MCF 10A (cell line): ENCODE measurements around the gene KREMEN1. TPM values are rescaled to one million over a fixed set of nuclear protein-coding genes. Genes with fewer than 3 reads are reported as not detected.

Experiments used
- BruUV-seq: library from RNA; stranded (reverse); fragments of 400-500 nt; replicated peaks from 2 replicates; lab custom pipeline; 2021; lab: Mats Ljungman, UMichigan
- CTCF ChIA-PET: fragments of 300-600 bp; sonication (Branson Sonifier 250); formaldehyde crosslinking; extraction: SDS; loops from one replicate; lab custom pipeline; 2021; ENCODE audit warnings: antibody characterized with exemption, inconsistent platforms; lab: Yijun Ruan, JAX
- POLR2A ChIA-PET: fragments of 300-600, 350-650 bp; sonication (Branson Sonifier 250); formaldehyde crosslinking; extraction: SDS; loops from one replicate; lab custom pipeline; 2020; ENCODE audit warnings: antibody characterized with exemption, inconsistent platforms; lab: Yijun Ruan, JAX
- DNase-seq: peaks from one replicate; pipeline ENCODE4 v3.0.0-alpha.2; 2018; ENCODE audit not compliant: unreplicated experiment
- H3K27ac Mint-ChIP-seq: one replicate; pipeline ENCODE4 v1.8.0; 2022; ENCODE audit warnings: mild to moderate bottlenecking, low read depth, mixed read lengths; ENCODE audit not compliant: unreplicated experiment
- H3K27me3 Mint-ChIP-seq: one replicate; pipeline ENCODE4 v1.8.0; 2022; ENCODE audit warnings: mixed read lengths; ENCODE audit not compliant: insufficient read depth, unreplicated experiment
- H3K36me3 Mint-ChIP-seq: one replicate; pipeline ENCODE4 v1.8.0; 2022; ENCODE audit warnings: mild to moderate bottlenecking, moderate library complexity, mixed read lengths; ENCODE audit not compliant: insufficient read depth, unreplicated experiment
- H3K4me1 Mint-ChIP-seq: one replicate; pipeline ENCODE4 v1.8.0; 2022; ENCODE audit warnings: mixed read lengths; ENCODE audit not compliant: insufficient read depth, unreplicated experiment
- H3K4me3 Mint-ChIP-seq: one replicate; pipeline ENCODE4 v1.8.0; 2022; ENCODE audit warnings: mild to moderate bottlenecking, moderate library complexity, mixed read lengths; ENCODE audit not compliant: unreplicated experiment
- H3K9me3 Mint-ChIP-seq: one replicate; pipeline ENCODE4 v1.8.0; 2022; ENCODE audit warnings: mixed read lengths; ENCODE audit not compliant: unreplicated experiment
- CTCF ChIP-seq: fragments of 200-600 bp; IDR thresholded peaks from one replicate; pipeline ENCODE4 v1.8.0; 2022; ENCODE audit warnings: antibody characterized with exemption, mild to moderate bottlenecking; ENCODE audit not compliant: unreplicated experiment
- intact Hi-C: fragments of 100-400 bp; cut with micrococcal nuclease; formaldehyde crosslinking; loops from 2 replicates; pipeline ENCODE4 v1.14.1; 2022
- total RNA-seq: library from RNA; stranded (reverse); gene quantifications from 2 replicates; pipeline ENCODE4 v1.2.3, GENCODE V29; 2022

The KREMEN1 gene
- total RNA-seq, 1 experiment from 2014 or later = 3.6 TPM

- ChIA-PET POLR2A (interaction anchor here (0.7 kb wide), 1 partner anchor 16 kb away, joined by 3 read pairs; no protein-coding TSS in a partner anchor), CTCF (interaction anchor here (1.0 kb wide), 1 partner anchor 24 kb away, joined by 4 read pairs; no protein-coding TSS in a partner anchor)
- no peaks in the 10 kb centered on the region for H3K4me1 Mint-ChIP-seq
- TF ChIP-seq CTCF = no peak
- intact Hi-C loops = no loop called here
- H3K27ac Mint-ChIP-seq = no peak overlapping the region
- H3K9me3 Mint-ChIP-seq = peaks cover 8% of the 10 kb centered on the region
- H3K27me3 Mint-ChIP-seq = no peaks in the 10 kb centered on the region
- no TSS peak for BruUV-seq
- no peak for DNase-seq
- no peak overlapping the region for H3K4me3 Mint-ChIP-seq
- no peaks in the 10 kb centered on the region for H3K36me3 Mint-ChIP-seq
Observed at GRCh38 chr22:29130476-29130875, 57.6 kb downstream of the KREMEN1 start.

GRCh38 chr22:29133603-29134133 is 60.8 kb downstream of the KREMEN1 start:
- no peak for TF ChIP-seq CTCF
- DNase-seq = no peak
- no peak overlapping the region for H3K4me3 Mint-ChIP-seq
- peaks cover 5% of the 10 kb centered on the region for H3K36me3 Mint-ChIP-seq
- H3K4me1 Mint-ChIP-seq = no peaks in the 10 kb centered on the region
- H3K9me3 Mint-ChIP-seq = peaks cover 8% of the 10 kb centered on the region
- POLR2A ChIA-PET = no interaction called here
- intact Hi-C loops = no loop called here
- H3K27me3 Mint-ChIP-seq = no peaks in the 10 kb centered on the region
- H3K27ac Mint-ChIP-seq = no peak overlapping the region
- BruUV-seq = no TSS peak
- CTCF ChIA-PET = interaction anchor here (0.6 to 1.4 kb wide), 5 partner anchors 20 to 1014 kb away, joined by 3 to 5 read pairs (median 3); no protein-coding TSS in a partner anchor

GRCh38 chr22:29134448-29134847 is 61.6 kb downstream of the KREMEN1 start:
- DNase-seq = no peak
- intact Hi-C loops = no loop called here
- peaks cover 8% of the 10 kb centered on the region for H3K9me3 Mint-ChIP-seq
- H3K4me3 Mint-ChIP-seq = no peak overlapping the region
- TF ChIP-seq CTCF = no peak
- no peaks in the 10 kb centered on the region for H3K4me1 Mint-ChIP-seq
- H3K36me3 Mint-ChIP-seq = peaks cover 12% of the 10 kb centered on the region
- ChIA-PET POLR2A (no interaction called here), CTCF (interaction anchor here (1.2 kb wide), 1 partner anchor 111 kb away, joined by 3 read pairs; no protein-coding TSS in a partner anchor)
- BruUV-seq = no TSS peak
- H3K27me3 Mint-ChIP-seq = no peaks in the 10 kb centered on the region
- no peak overlapping the region for H3K27ac Mint-ChIP-seq

- ChIA-PET POLR2A (no interaction called here), CTCF (interaction anchor here (0.6 to 0.7 kb wide), 2 partner anchors 74 to 177 kb away, joined by 3 read pairs; no protein-coding TSS in a partner anchor)
Observed at GRCh38 chr22:29136782-29137700, 64.2 kb downstream of the KREMEN1 start.

More at GRCh38 chr22:29136782-29137700, 64.2 kb downstream of the KREMEN1 start:
- TF ChIP-seq CTCF = no peak
- Mint-ChIP-seq H3K27me3 (no peaks in the 10 kb centered on the region), H3K9me3 (peaks cover 8% of the 10 kb centered on the region), H3K27ac (no peak overlapping the region), H3K4me3 (no peak overlapping the region), H3K36me3 (peaks cover 12% of the 10 kb centered on the region), H3K4me1 (no peaks in the 10 kb centered on the region)
- BruUV-seq = no TSS peak
- DNase-seq = no peak
- intact Hi-C loops = no loop called here
